ENCODE data around the gene MRGPRD.

DNA sequence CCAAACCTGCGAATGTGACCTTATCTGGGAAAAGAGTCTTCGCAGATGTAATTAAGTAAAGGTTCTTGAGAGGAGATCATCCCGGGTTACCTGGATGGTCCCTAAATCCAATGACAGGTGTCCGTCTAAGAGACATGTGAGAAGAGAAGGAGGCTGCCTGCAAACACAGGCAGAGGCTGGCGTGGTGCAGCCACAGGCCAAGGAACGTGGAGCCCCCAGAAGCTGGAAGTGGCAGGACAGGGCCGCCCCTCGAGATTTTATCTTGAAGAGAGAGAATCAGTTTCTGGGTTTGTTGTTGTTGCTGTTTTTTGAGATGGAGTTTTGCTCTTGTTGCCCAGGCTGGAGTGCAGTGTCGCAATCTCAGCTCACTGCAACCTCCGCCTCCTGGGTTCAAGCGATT lies 33.6 kb downstream of the MRGPRD start:
- TF ChIP-seq, protein P1, sequence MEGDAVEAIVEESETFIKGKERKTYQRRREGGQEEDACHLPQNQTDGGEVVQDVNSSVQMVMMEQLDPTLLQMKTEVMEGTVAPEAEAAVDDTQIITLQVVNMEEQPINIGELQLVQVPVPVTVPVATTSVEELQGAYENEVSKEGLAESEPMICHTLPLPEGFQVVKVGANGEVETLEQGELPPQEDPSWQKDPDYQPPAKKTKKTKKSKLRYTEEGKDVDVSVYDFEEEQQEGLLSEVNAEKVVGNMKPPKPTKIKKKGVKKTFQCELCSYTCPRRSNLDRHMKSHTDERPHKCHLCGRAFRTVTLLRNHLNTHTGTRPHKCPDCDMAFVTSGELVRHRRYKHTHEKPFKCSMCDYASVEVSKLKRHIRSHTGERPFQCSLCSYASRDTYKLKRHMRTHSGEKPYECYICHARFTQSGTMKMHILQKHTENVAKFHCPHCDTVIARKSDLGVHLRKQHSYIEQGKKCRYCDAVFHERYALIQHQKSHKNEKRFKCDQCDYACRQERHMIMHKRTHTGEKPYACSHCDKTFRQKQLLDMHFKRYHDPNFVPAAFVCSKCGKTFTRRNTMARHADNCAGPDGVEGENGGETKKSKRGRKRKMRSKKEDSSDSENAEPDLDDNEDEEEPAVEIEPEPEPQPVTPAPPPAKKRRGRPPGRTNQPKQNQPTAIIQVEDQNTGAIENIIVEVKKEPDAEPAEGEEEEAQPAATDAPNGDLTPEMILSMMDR (conservative IDR thresholded peaks at IDR 0.05; ENCODE audit: low read length): no peak
- TF ChIP-seq EZH2phosphoT487 (IDR thresholded peaks at IDR 0.05; ENCODE audit: borderline replicate concordance, low read depth, low read length): no peak
